ENCODE measurements around the gene PTPRN2.

PTPRN2 gene

DNA sequence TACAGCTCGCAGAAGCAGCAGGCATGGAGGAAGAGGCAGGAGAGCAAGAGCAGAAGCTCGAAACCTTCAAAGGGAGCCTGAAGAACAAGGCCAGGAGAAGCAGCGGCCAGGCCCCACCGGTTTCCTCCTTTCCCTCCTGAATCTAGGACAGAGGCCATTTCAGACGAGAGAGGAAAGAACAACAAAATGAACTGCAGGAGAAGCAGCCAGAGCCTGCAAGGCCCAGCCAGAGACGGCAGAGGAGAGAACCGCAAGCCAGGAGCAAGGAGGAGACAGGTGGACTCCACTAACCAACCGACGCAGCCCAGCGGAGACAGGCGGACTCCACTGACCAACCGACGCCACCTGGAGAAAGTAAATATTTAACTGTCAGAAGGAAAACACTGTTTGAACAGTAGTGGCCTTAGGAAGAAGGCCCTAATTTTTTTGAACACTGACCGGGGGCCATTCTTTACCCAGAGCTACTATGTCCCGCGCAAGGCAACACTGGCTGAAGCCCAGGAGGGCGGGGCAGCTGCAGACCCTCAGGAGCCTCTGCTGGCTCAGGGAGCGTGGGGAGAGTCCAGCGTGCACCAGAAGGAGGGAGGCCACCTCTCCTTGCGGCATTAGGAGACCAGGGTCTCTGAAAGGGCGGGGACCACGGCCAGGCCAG, 559.2 kb downstream of the PTPRN2 start:
- DNase-seq (ENCODE audit: low read depth): no peak
- H3K4me3 ChIP-seq (ENCODE audit: low read depth, low read length): no peak overlapping the region
- TF ChIP-seq MYC (IDR thresholded peaks at IDR 0.05; ENCODE audit: low read depth, low read length) (no peak), POLR2A (IDR thresholded peaks at IDR 0.05; ENCODE audit: extremely low read depth, insufficient read length) (no peak)
- TF ChIP-seq, protein P1, sequence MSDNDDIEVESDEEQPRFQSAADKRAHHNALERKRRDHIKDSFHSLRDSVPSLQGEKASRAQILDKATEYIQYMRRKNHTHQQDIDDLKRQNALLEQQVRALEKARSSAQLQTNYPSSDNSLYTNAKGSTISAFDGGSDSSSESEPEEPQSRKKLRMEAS (IDR thresholded peaks at IDR 0.05; ENCODE audit: low read depth, low read length): no peak

DNA sequence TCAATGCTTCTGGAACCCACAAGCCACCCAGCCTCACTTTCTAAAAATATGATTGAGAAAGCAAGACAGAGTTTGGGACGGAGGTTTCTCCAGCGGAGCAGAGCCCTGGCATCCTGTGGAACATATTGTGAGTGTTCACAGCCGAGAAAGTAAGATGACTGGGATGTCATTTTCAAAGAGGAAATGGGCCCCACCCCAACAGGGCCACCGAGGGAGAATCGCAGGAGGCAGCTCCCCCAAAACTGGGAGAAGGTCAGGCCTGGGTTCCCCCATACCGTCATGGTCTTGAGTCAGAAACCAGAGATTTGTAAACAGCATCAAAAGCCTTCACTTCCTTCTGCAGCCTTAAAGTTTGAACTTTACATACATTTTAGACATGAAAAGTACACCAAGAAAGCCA, 560.0 kb downstream of the PTPRN2 start:
- TF ChIP-seq, protein P1 (IDR thresholded peaks at IDR 0.05; ENCODE audit: low read depth, low read length): no peak
- TF ChIP-seq POLR2A (IDR thresholded peaks at IDR 0.05; ENCODE audit: extremely low read depth, insufficient read length): no peak
- TF ChIP-seq, protein P2, sequence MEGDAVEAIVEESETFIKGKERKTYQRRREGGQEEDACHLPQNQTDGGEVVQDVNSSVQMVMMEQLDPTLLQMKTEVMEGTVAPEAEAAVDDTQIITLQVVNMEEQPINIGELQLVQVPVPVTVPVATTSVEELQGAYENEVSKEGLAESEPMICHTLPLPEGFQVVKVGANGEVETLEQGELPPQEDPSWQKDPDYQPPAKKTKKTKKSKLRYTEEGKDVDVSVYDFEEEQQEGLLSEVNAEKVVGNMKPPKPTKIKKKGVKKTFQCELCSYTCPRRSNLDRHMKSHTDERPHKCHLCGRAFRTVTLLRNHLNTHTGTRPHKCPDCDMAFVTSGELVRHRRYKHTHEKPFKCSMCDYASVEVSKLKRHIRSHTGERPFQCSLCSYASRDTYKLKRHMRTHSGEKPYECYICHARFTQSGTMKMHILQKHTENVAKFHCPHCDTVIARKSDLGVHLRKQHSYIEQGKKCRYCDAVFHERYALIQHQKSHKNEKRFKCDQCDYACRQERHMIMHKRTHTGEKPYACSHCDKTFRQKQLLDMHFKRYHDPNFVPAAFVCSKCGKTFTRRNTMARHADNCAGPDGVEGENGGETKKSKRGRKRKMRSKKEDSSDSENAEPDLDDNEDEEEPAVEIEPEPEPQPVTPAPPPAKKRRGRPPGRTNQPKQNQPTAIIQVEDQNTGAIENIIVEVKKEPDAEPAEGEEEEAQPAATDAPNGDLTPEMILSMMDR (IDR thresholded peaks at IDR 0.05; ENCODE audit: low read depth, low read length): no peak
- no peak for TF ChIP-seq MYC (IDR thresholded peaks at IDR 0.05; ENCODE audit: low read depth, low read length)
- H3K4me3 ChIP-seq (ENCODE audit: low read depth, low read length): no peak overlapping the region
- no peak for DNase-seq (ENCODE audit: low read depth)

DNA sequence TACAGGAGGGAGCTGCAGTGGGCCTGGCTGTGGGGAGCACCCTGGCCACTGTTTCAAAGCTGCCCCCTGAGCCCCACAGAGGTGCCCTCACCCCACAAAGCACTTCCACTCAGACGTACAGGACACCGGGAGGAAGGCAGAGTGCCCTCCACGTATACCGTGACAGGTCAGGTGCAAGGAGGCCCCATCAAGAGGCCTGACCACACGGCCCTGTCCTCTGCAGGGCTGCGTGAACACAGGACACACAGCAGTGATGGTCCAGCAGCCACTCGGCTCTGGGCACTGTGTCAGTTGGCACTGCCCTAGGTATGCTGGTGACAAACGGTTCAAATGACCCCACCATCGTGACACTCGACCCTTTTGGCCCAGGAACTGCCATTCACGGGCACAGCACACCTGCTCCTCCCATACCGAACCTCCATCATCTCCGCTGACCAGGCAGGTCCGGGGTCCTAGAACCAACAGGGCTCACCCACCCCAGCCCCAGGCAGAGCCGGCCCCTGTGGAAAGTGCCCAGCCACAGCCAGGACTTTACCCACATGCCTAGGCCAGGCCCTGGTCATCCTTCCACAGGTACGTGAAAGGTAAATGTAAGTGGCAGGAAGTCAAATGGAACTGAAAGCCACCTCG, 560.9 kb downstream of the PTPRN2 start:
- no peak for DNase-seq (ENCODE audit: low read depth)
- H3K4me3 ChIP-seq (ENCODE audit: low read depth, low read length): no peak overlapping the region
- TF ChIP-seq MYC (IDR thresholded peaks at IDR 0.05; ENCODE audit: low read depth, low read length): no peak
- TF ChIP-seq, protein P1 (IDR thresholded peaks at IDR 0.05; ENCODE audit: low read depth, low read length): no peak
- no peak for TF ChIP-seq POLR2A (IDR thresholded peaks at IDR 0.05; ENCODE audit: extremely low read depth, insufficient read length)
- TF ChIP-seq, protein P2 (IDR thresholded peaks at IDR 0.05; ENCODE audit: low read depth, low read length): no peak

DNA sequence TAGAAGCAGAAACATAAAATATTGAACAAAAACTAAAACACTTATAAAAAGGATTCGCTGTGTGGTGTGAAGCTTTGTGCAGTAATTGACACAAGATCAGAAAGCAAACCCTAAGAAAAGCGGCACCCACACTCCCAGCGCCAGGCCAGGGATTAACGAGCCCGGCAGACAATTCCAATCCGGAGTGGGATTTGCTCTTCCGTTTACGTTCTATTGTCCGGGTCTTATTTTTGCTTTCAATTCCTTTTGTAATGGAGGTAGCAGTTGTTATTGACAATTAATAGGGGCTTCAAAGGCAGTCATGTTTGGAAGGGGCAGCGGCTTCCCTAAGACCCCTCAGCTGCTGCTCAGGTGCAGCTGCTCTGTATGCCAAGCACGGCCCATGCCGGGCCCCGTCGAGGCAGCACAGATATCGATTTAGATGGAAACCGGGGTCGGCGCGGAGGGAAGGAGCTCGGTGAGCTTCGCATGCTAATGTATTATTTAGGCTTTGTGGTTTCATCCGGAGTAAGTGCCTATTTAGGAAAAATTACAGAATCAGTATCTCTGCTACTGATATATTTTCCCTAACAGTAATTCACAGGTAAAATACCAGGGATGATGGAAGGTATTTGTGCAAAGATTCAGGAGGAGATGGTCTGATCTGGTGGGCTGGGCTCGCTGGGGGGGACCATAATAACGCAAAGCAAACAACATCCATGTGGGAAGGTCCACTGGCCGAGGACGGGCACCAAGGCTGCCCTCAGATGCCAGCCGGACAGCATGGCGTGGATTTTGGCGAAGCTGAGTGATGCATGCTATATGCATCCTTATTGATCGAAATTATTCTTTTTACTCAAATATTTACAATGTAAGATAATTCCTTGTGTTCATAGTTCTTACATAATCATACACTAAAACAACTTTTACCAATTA, 561.7 kb downstream of the PTPRN2 start:
- H3K4me3 ChIP-seq (ENCODE audit: low read depth, low read length): no peak overlapping the region
- TF ChIP-seq POLR2A (IDR thresholded peaks at IDR 0.05; ENCODE audit: extremely low read depth, insufficient read length) (no peak), MYC (IDR thresholded peaks at IDR 0.05; ENCODE audit: low read depth, low read length) (no peak)
- TF ChIP-seq, protein P1 (IDR thresholded peaks at IDR 0.05; ENCODE audit: low read depth, low read length): no peak
- TF ChIP-seq, protein P2 (IDR thresholded peaks at IDR 0.05; ENCODE audit: low read depth, low read length): no peak
- DNase-seq (ENCODE audit: low read depth): no peak

DNA sequence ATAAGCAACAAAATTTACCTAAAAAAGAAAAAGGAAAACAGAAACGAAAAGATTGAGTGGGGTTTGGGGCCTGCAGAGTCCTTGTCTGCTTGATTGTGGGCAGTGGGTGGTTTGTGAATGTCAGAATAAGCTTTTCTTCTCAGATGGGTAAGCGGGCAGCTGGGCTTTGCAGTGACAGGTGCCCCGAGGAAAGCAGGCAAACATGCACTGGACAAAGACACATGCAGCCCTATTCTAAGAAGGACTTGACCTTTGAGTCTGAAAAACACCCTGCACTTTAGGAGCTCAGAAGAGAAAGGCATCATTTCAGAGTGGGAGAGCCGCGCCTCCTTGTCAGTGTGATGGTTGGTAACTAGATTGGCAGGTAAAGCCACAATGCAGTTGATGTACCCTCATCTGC, 562.7 kb downstream of the PTPRN2 start:
- H3K4me3 ChIP-seq (ENCODE audit: low read depth, low read length): no peak overlapping the region

More for the DNA sequence above, 562.7 kb downstream of the PTPRN2 start:
- DNase-seq (ENCODE audit: low read depth): no peak
- TF ChIP-seq, protein P2 (IDR thresholded peaks at IDR 0.05; ENCODE audit: low read depth, low read length): no peak
- TF ChIP-seq, protein P1 (IDR thresholded peaks at IDR 0.05; ENCODE audit: low read depth, low read length): no peak
- TF ChIP-seq POLR2A (IDR thresholded peaks at IDR 0.05; ENCODE audit: extremely low read depth, insufficient read length) (no peak), MYC (IDR thresholded peaks at IDR 0.05; ENCODE audit: low read depth, low read length) (no peak)
